Neural cell (in vitro differentiated cells): ENCODE results near the gene GRIK2.
"Not testable (repeated sequence)": the region's sequence is repeated elsewhere in the genome, so short reads cannot be mapped to it uniquely, and the experiment has no call there.

ENCODE experiments used
- EZH2 ChIP-seq: fragments of 200-600, 300-800 bp; shearing (Covaris generic), sonication (generic); IDR thresholded peaks from 2 replicates; pipeline ENCODE4 v1.6.1; 2014; ENCODE audit warnings: antibody characterized with exemption, low read length, borderline replicate concordance, mild to moderate bottlenecking; ENCODE audit not compliant: insufficient read depth, poor library complexity, severe bottlenecking
- POLR2AphosphoS5 ChIP-seq: IDR thresholded peaks from 2 replicates; pipeline ENCODE4 v1.6.1; 2012
- TAF1 ChIP-seq: IDR thresholded peaks from 2 replicates; pipeline ENCODE4 v1.6.1; 2012; ENCODE audit warnings: low read depth
- TF ChIP-seq, protein P1 (sequence below): fragments of 450-650 bp; IDR thresholded peaks from 2 replicates; pipeline ENCODE4 v1.5.1; 2014; ENCODE audit warnings: antibody characterized with exemption, mild to moderate bottlenecking, moderate library complexity; ENCODE audit not compliant: poor library complexity, severe bottlenecking

DNA sequence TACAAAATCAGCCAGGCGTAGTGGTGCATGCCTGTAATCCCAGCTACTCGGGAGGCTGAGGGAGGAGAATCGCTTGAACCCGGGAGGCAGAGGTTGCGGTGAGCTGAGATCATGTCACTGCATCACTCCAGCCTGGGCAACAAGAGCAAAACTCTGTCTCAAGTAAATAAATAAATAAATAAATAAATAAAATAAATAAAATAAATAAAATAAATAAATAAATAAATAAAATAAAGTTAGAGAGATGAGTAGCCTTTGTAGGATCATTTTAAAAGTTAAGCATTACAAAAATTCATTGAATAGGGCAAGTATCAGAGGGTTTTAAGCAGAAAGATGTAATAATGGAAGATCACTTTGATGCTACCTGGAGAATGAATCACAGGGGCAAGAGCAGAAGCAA is 9.8 kb upstream of the GRIK2 start:
- TF ChIP-seq, protein P1, sequence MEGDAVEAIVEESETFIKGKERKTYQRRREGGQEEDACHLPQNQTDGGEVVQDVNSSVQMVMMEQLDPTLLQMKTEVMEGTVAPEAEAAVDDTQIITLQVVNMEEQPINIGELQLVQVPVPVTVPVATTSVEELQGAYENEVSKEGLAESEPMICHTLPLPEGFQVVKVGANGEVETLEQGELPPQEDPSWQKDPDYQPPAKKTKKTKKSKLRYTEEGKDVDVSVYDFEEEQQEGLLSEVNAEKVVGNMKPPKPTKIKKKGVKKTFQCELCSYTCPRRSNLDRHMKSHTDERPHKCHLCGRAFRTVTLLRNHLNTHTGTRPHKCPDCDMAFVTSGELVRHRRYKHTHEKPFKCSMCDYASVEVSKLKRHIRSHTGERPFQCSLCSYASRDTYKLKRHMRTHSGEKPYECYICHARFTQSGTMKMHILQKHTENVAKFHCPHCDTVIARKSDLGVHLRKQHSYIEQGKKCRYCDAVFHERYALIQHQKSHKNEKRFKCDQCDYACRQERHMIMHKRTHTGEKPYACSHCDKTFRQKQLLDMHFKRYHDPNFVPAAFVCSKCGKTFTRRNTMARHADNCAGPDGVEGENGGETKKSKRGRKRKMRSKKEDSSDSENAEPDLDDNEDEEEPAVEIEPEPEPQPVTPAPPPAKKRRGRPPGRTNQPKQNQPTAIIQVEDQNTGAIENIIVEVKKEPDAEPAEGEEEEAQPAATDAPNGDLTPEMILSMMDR: not testable (repeated sequence)
- not testable (repeated sequence) for TF ChIP-seq POLR2AphosphoS5, EZH2, TAF1
